ENCODE data around the gene ATXN1. TPM values are rescaled to one million over a fixed set of nuclear protein-coding genes. Genes with fewer than 3 reads are reported as not detected.

ATXN1 gene
- total and polyA plus RNA-seq, 2 of the 8 experiments (the other 6 are each of a cell fraction or from before 2014, with no cell fraction given): 1.6 to 4.0 TPM

- Histone ChIP-seq H2BK5ac (ENCODE audit: low read depth, low read length) (no peak overlapping the region), H2BK15ac (ENCODE audit: low read length) (no peak overlapping the region), H4K5ac (ENCODE audit: insufficient read length, low read depth, low read length) (no peak overlapping the region), H4K91ac (replicated peaks; ENCODE audit: insufficient read length, low read length) (no peak overlapping the region), H2BK20ac (ENCODE audit: low read length) (no peak overlapping the region), H3K36me3 (ENCODE audit: control insufficient read depth in 2 of 4, insufficient read depth in 4 of 4, low read length in 3 of 4) (no peaks in the 10 kb centered on the region), H3K23me2 (ENCODE audit: low read depth, low read length) (peaks cover 5% of the 10 kb centered on the region; the same call in 1 of the 2 replicates), H3K14ac (ENCODE audit: insufficient read length) (no peak overlapping the region), H3K4me3 (ENCODE audit: extremely low read depth in 1 of 4, insufficient read depth in 2 of 4, low read depth in 3 of 4, low read length in 4 of 4) (no peak overlapping the region), H3K56ac (replicated peaks; ENCODE audit: insufficient read length, low read depth, low read length) (no peak overlapping the region), H2AK5ac (ENCODE audit: low read depth, low read length) (no peak overlapping the region), H2BK120ac (replicated peaks; ENCODE audit: low read depth, low read length) (no peak overlapping the region), H3K23ac (ENCODE audit: insufficient read length) (no peak overlapping the region), H3K18ac (ENCODE audit: extremely low read depth, low read length) (no peak overlapping the region), H3K79me2 (ENCODE audit: control insufficient read depth in 1 of 2, insufficient read depth in 2 of 2, low read length in 2 of 2) (no peaks in the 10 kb centered on the region), H3K27ac (ENCODE audit: low read depth, low read length) (no peak overlapping the region), H3K79me1 (ENCODE audit: low read depth, low read length) (no peaks in the 10 kb centered on the region), H3K4me1 (replicated peaks in 1 of 4; ENCODE audit: control insufficient read depth in 3 of 4, insufficient read depth in 4 of 4, low read length in 3 of 4) (peaks cover 0 to 4% (median 2%) of the 10 kb centered on the region in 4 experiments; a peak in 3 of 7 replicates), H3K27me3 (replicated peaks in 1 of 4; ENCODE audit: control insufficient read depth in 3 of 4, extremely low read depth in 1 of 4, insufficient read depth in 3 of 4, low read length in 3 of 4) (peaks cover 0 to 1% (median 0%) of the 10 kb centered on the region in 4 experiments; a peak in 1 of 7 replicates), H3K9ac (replicated peaks in 1 of 4; ENCODE audit: extremely low read depth in 1 of 4, low read depth in 3 of 4, low read length in 3 of 4) (no peak overlapping the region), H3K4me2 (ENCODE audit: insufficient read depth in 1 of 2, low read depth in 2 of 2, low read length in 2 of 2) (no peak overlapping the region), H3K9me3 (ENCODE audit: insufficient read depth in 2 of 2, low read depth in 1 of 2, low read length in 1 of 2) (no peaks in the 10 kb centered on the region), H2AFZ (ENCODE audit: low read length) (no peak overlapping the region), H3K4ac (replicated peaks; ENCODE audit: insufficient read length, low read depth, low read length) (no peak overlapping the region), H2BK12ac (ENCODE audit: low read depth, low read length) (no peak overlapping the region), H4K8ac (ENCODE audit: extremely low read depth, insufficient read depth, low read length) (no peak overlapping the region), H4K20me1 (replicated peaks in 1 of 2; ENCODE audit: control insufficient read depth in 1 of 2, insufficient read depth in 2 of 2, low read length in 2 of 2) (no peaks in the 10 kb centered on the region)
- POLR2A ChIA-PET (ENCODE audit: partially characterized antibody): no interaction called here
- WGBS, 2 experiments (ENCODE audit: extremely low coverage in 1 of 2, insufficient coverage in 1 of 2, insufficient read length in 1 of 2, insufficient replicate concordance in 2 of 2, low coverage in 1 of 2, low lambda C conversion rate in 2 of 2, missing lambda C conversion rate in 1 of 2): 68% methylated on average over 6 of the region's 6 CpGs; no CpG with 5 or more reads in 1 of the 2 experiments
- CTCF ChIA-PET (ENCODE audit: partially characterized antibody): interaction anchor here (1.2 kb wide), 1 partner anchor 13 kb away, joined by 3 read pairs; no protein-coding TSS in a partner anchor
- DNase-seq (ENCODE audit: low read depth in 1 of 2, low spot score in 2 of 2): no peak
- no peak for FAIRE-seq
- TF ChIP-seq GTF2F1 (IDR thresholded peaks at IDR 0.05; ENCODE audit: borderline replicate concordance, low read depth, low read length) (no peak), HDAC6 (IDR thresholded peaks at IDR 0.05; ENCODE audit: low read depth, low read length) (no peak), POLR2A (IDR thresholded peaks at IDR 0.05; ENCODE audit: control extremely low read depth in 1 of 2, low read depth in 2 of 2, low read length in 2 of 2) (no peak), GABPA (IDR thresholded peaks at IDR 0.05; ENCODE audit: borderline replicate concordance, insufficient read depth, low read length) (no peak), BRCA1 (IDR thresholded peaks at IDR 0.05; ENCODE audit: low read depth, low read length) (no peak), JUN (IDR thresholded peaks at IDR 0.05; ENCODE audit: low read depth, low read length) (no peak), POLR2AphosphoS5 (IDR thresholded peaks at IDR 0.05; ENCODE audit: low read depth, low read length) (no peak), JUND (IDR thresholded peaks at IDR 0.05; ENCODE audit: low read length) (no peak), NANOG (IDR thresholded peaks at IDR 0.05; ENCODE audit: insufficient read depth, low read depth, low read length, poor library complexity, severe bottlenecking) (no peak), TAF7 (optimal IDR thresholded peaks at IDR 0.05; ENCODE audit: borderline replicate concordance, low read depth, low read length) (no peak), POU5F1 (IDR thresholded peaks at IDR 0.05; ENCODE audit: low read depth, low read length) (no peak), TCF12 (IDR thresholded peaks at IDR 0.05; ENCODE audit: low read depth, low read length) (no peak)
Measured at GRCh38 chr6:16676978-16677377, 84.3 kb downstream of the ATXN1 start.
